ENCODE results near the gene SYT17. TPM values are rescaled to one million over a fixed set of nuclear protein-coding genes. Genes with fewer than 3 reads are reported as not detected.

Gene SYT17
- total RNA-seq, 2 donors from 2014 or later, result 3.9 to 9.2 TPM

- intact Hi-C loops (cut with DNase I), result loop anchor here (10.0 kb wide), 1 partner anchor 206 kb away; no protein-coding TSS in a partner anchor
- peak; percentile 25 for ATAC-seq
- peak; percentile 21 to 61 (median 55) for DNase-seq
These were observed 486 bp downstream of the SYT17 start for GRCh38 chr16:19168371-19169081.

GRCh38 chr16:19169082-19169639 is 1.1 kb downstream of the SYT17 start:
- WGBS, 2 donors, result 15 to 24% methylated on average over 16 to 19 of the region's 19 CpGs
- Histone ChIP-seq H3K36me3 (replicated peaks in 1 of 2; ENCODE audit: insufficient read depth in 1 of 2, low read depth in 2 of 2) (no peaks in the 10 kb centered on the region), H3K9me3 (no peaks in the 10 kb centered on the region), H3K27ac (no peak overlapping the region), H3K4me1 (peaks cover 19% of the 10 kb centered on the region), H3K27me3 (no peaks in the 10 kb centered on the region), H3K4me3 (peak overlapping the region in 1 of 2 donors; percentile 53)
- TF ChIP-seq CTCF (IDR thresholded peaks at IDR 0.05) (no peak), POLR2A (IDR thresholded peaks at IDR 0.05) (no peak)
- intact Hi-C loops (cut with DNase I), result loop anchor here (10.0 kb wide), 1 partner anchor 206 kb away; no protein-coding TSS in a partner anchor
- DNase-seq (no peak), ATAC-seq (peak; percentile 47)

More at GRCh38 chr16:19168371-19169081, 486 bp downstream of the SYT17 start:
- Histone ChIP-seq H3K9me3 (no peaks in the 10 kb centered on the region), H3K4me1 (peaks cover 19% of the 10 kb centered on the region), H3K27me3 (no peaks in the 10 kb centered on the region), H3K36me3 (replicated peaks in 1 of 2; ENCODE audit: insufficient read depth in 1 of 2, low read depth in 2 of 2) (no peaks in the 10 kb centered on the region), H3K27ac (peak overlapping the region in 1 of 4 donors; percentile 25), H3K4me3 (peak overlapping the region; percentile 13 to 53)
- TF ChIP-seq CTCF (IDR thresholded peaks at IDR 0.05) (no peak), POLR2A (IDR thresholded peaks at IDR 0.05) (no peak)
- 0 to 1% methylated on average over 15 to 55 of the region's 68 CpGs for WGBS, 2 donors

- DNase-seq (no peak), ATAC-seq (no peak)
- TF ChIP-seq POLR2A (IDR thresholded peaks at IDR 0.05), result no peak
- no peak for TF ChIP-seq CTCF (IDR thresholded peaks at IDR 0.05)
- no peaks in the 10 kb centered on the region for H3K27me3 ChIP-seq
- no peaks in the 10 kb centered on the region for H3K9me3 ChIP-seq
- no peak overlapping the region for H3K27ac ChIP-seq
- intact Hi-C loops (cut with DNase I), result no loop called here
- WGBS, 2 donors, result 67 to 76% methylated on average over 7 of the region's 7 CpGs
- H3K4me1 ChIP-seq, result peaks cover 19% of the 10 kb centered on the region
- no peaks in the 10 kb centered on the region for H3K36me3 ChIP-seq (replicated peaks in 1 of 2; ENCODE audit: insufficient read depth in 1 of 2, low read depth in 2 of 2)
- no peak overlapping the region for H3K4me3 ChIP-seq
These were observed 2.1 kb downstream of the SYT17 start for GRCh38 chr16:19170043-19170655.

GRCh38 chr16:19172098-19172780 is 4.2 kb downstream of the SYT17 start:
- Histone ChIP-seq H3K9me3 (no peaks in the 10 kb centered on the region), H3K27me3 (no peaks in the 10 kb centered on the region), H3K4me3 (no peak overlapping the region), H3K4me1 (peaks cover 19% of the 10 kb centered on the region), H3K36me3 (replicated peaks in 1 of 2; ENCODE audit: insufficient read depth in 1 of 2, low read depth in 2 of 2) (no peaks in the 10 kb centered on the region), H3K27ac (no peak overlapping the region)
- intact Hi-C loops (cut with DNase I), result no loop called here
- 81% methylated on average over 12 of the region's 12 CpGs for WGBS, 2 donors
- no peak for ATAC-seq
- TF ChIP-seq POLR2A (IDR thresholded peaks at IDR 0.05) (no peak), CTCF (IDR thresholded peaks at IDR 0.05) (no peak)
- DNase-seq, result no peak

All from body of pancreas (tissue), 4 donors.